HepG2 (cell line): Measurements from ENCODE around the gene CNNM4. TPM values are rescaled to one million over a fixed set of nuclear protein-coding genes. Genes with fewer than 3 reads are reported as not detected.
A peak's percentile ranks its signal among the peaks of the same experiment; 100 is the strongest.

Source experiments
- ARHGAP35 ChIP-seq: sonication (generic); formaldehyde crosslinking; IDR thresholded peaks from 2 replicates; pipeline ENCODE4 v1.9.0; 2022; ENCODE audit warnings: mild to moderate bottlenecking, inconsistent platforms, moderate library complexity, missing genetic modification reagents, borderline replicate concordance
- DMAP1 ChIP-seq: IDR thresholded peaks from 2 replicates; pipeline ENCODE4 v1.6.1; 2016
- ERF ChIP-seq: IDR thresholded peaks from 2 replicates; pipeline ENCODE4 v1.6.1; 2018; ENCODE audit warnings: missing biosample characterization, missing genetic modification reagents
- ETV5 ChIP-seq: IDR thresholded peaks from 2 replicates; pipeline ENCODE4 v1.6.1; 2018; ENCODE audit warnings: missing biosample characterization, missing genetic modification reagents, inconsistent platforms, borderline replicate concordance
- ETV6 ChIP-seq: sonication (generic); formaldehyde crosslinking; conservative IDR thresholded peaks from 2 replicates; pipeline ENCODE4 v1.4.0; 2020; ENCODE audit warnings: missing genetic modification reagents
- FOXP4 ChIP-seq: sonication (generic); formaldehyde crosslinking; IDR thresholded peaks from 2 replicates; pipeline ENCODE4 v1.4.0; 2020; ENCODE audit warnings: missing genetic modification reagents
- HINFP ChIP-seq: sonication (generic); formaldehyde crosslinking; IDR thresholded peaks from 2 replicates; pipeline ENCODE4 v1.4.0; 2020; ENCODE audit warnings: low read depth, mild to moderate bottlenecking, missing genetic modification reagents
- HMGA1 ChIP-seq: sonication (generic); formaldehyde crosslinking; conservative IDR thresholded peaks from 2 replicates; pipeline ENCODE4 v1.4.0; 2020; ENCODE audit warnings: missing genetic modification reagents
- KDM5B ChIP-seq: sonication (generic); formaldehyde crosslinking; IDR thresholded peaks from 2 replicates; pipeline ENCODE4 v1.4.0; 2020; ENCODE audit warnings: missing genetic modification reagents, mild to moderate bottlenecking, borderline replicate concordance
- KLF16 ChIP-seq, 2 experiments: sonication (generic) in 1 of 2; formaldehyde crosslinking in 1 of 2; IDR thresholded peaks; 2 replicates each; pipeline versions ENCODE4 v1.6.1 to v1.8.0; 2016 to 2023; ENCODE audit warnings: missing genetic modification reagents in 2 of 2, missing compliant biosample characterization in 1 of 2
- NPAS2 ChIP-seq: sonication (generic); formaldehyde crosslinking; IDR thresholded peaks from 2 replicates; pipeline ENCODE4 v1.8.0; 2022; ENCODE audit warnings: mild to moderate bottlenecking, missing genetic modification reagents, borderline replicate concordance
- PAXIP1 ChIP-seq: sonication (generic); formaldehyde crosslinking; conservative IDR thresholded peaks from 2 replicates; pipeline ENCODE4 v1.4.0; 2020; ENCODE audit warnings: mild to moderate bottlenecking, missing genetic modification reagents, moderate library complexity
- PHF8 ChIP-seq: sonication (generic); formaldehyde crosslinking; IDR thresholded peaks from 2 replicates; pipeline ENCODE4 v1.5.0; 2020; ENCODE audit warnings: missing genetic modification reagents
- SAFB2 ChIP-seq: sonication (generic); formaldehyde crosslinking; IDR thresholded peaks from 2 replicates; pipeline ENCODE4 v1.5.1; 2020; ENCODE audit warnings: missing genetic modification reagents, low read depth, mild to moderate bottlenecking, borderline replicate concordance
- SMC3 ChIP-seq: IDR thresholded peaks from 2 replicates; pipeline ENCODE4 v1.6.1; 2011; ENCODE audit warnings: low read length, improper control_type of control experiment
- TOPORS ChIP-seq: sonication (generic); formaldehyde crosslinking; IDR thresholded peaks from 2 replicates; pipeline ENCODE4 v1.8.0; 2023; ENCODE audit warnings: mild to moderate bottlenecking, missing genetic modification reagents
- ZBTB7A ChIP-seq: sonication (generic); formaldehyde crosslinking; IDR thresholded peaks from 2 replicates; pipeline ENCODE4 v1.8.0; 2022; ENCODE audit warnings: mild to moderate bottlenecking, missing genetic modification reagents
- ZNF12 ChIP-seq: sonication (generic); formaldehyde crosslinking; IDR thresholded peaks from 2 replicates; pipeline ENCODE4 v1.5.0; 2020; ENCODE audit warnings: missing genetic modification reagents
- ZNF432 ChIP-seq: sonication (generic); formaldehyde crosslinking; IDR thresholded peaks from 2 replicates; pipeline ENCODE4 v1.5.0; 2020; ENCODE audit warnings: missing genetic modification reagents, mild to moderate bottlenecking, borderline replicate concordance
- ZNF589 ChIP-seq: sonication (generic); formaldehyde crosslinking; conservative IDR thresholded peaks from 2 replicates; pipeline ENCODE4 v1.8.0; 2022; ENCODE audit warnings: mild to moderate bottlenecking, moderate library complexity, missing genetic modification reagents
- ZNF598 ChIP-seq: sonication (generic); formaldehyde crosslinking; IDR thresholded peaks from 2 replicates; pipeline ENCODE4 v1.5.1; 2020; ENCODE audit warnings: mild to moderate bottlenecking, missing genetic modification reagents, borderline replicate concordance
- ZNF672 ChIP-seq: sonication (generic); formaldehyde crosslinking; IDR thresholded peaks from 2 replicates; pipeline ENCODE4 v1.8.1; 2022; ENCODE audit warnings: missing genetic modification reagents
- ZNF772 ChIP-seq: sonication (generic); formaldehyde crosslinking; IDR thresholded peaks from 2 replicates; pipeline ENCODE4 v1.5.0; 2020; ENCODE audit warnings: mild to moderate bottlenecking, missing genetic modification reagents
- polyA plus RNA-seq, 8 experiments: library from polyadenylated mRNA; depleted of rRNA in 3 of 8; stranded (reverse) in 7 of 8; unstranded in 1 of 8; fragments of >200 nt; fragmentation: Illumina TruSeq in 4 of 8; extraction: Trizol in 4 of 8; gene quantifications; 2 replicates each; pipeline versions ENCODE4 v1.2.1 to v1.2.3, GENCODE V29; 2011 to 2016; ENCODE audit warnings: low read depth in 4 of 8, missing spikeins in 1 of 8, mixed read lengths in 1 of 8; ENCODE audit not compliant: insufficient read depth in 1 of 8
- total RNA-seq, 5 experiments: library from RNA; depleted of rRNA; stranded (reverse); fragments of >200 nt; fragmentation: Illumina TruSeq; extraction: Trizol; gene quantifications; 2 replicates each; pipeline ENCODE4 v1.2.3, GENCODE V29; 2016; ENCODE audit warnings: low read depth in 1 of 5

The CNNM4 gene
- total and polyA plus RNA-seq, 2 of the 13 experiments (the other 11 are each of a cell fraction or from before 2014, with no cell fraction given), result 5.9 to 8.4 TPM

- TF ChIP-seq ZNF589 (no peak), HINFP (CRISPR knock-in tag) (no peak), NPAS2 (CRISPR knock-in tag) (no peak), ZNF672 (CRISPR knock-in tag) (no peak), KDM5B (CRISPR knock-in tag) (no peak; the same call in none of the 2 replicates), HMGA1 (CRISPR knock-in tag) (no peak), ZBTB7A (CRISPR knock-in tag) (no peak), ZNF598 (CRISPR knock-in tag) (no peak; the same call in 1 of the 2 replicates), FOXP4 (CRISPR knock-in tag) (peak; percentile 11; the same call in 1 of the 2 replicates), DMAP1 (CRISPR knock-in tag) (no peak), SMC3 (no peak), ZNF772 (CRISPR knock-in tag) (peak; percentile 87), ETV5 (CRISPR knock-in tag) (no peak), ETV6 (0 out of 2 replicates have a peak, but pooled peaks have one; percentile 56), PHF8 (CRISPR knock-in tag) (0 out of 2 replicates have a peak, but pooled peaks have one; percentile 7), TOPORS (CRISPR knock-in tag) (no peak), ERF (CRISPR knock-in tag) (no peak), ZNF12 (no peak), SAFB2 (CRISPR knock-in tag) (no peak), KLF16 (CRISPR knock-in tag; IDR thresholded peaks at IDR 0.05) (peak in 1 of 2 experiments; percentile 50; a peak in 1 of 4 replicates), ARHGAP35 (CRISPR knock-in tag) (peak; percentile 73), PAXIP1 (CRISPR knock-in tag) (no peak; the same call in 1 of the 2 replicates), ZNF432 (CRISPR knock-in tag) (no peak)
Observed at GRCh38 chr2:96760036-96760985, at the start of gene CNNM4 (continued).
